ENCODE measurements around the gene SEMA4D.

The SEMA4D gene

GRCh38 chr9:89512382-89512781, 14.5 kb upstream of the SEMA4D start:
- TF ChIP-seq, protein P1, sequence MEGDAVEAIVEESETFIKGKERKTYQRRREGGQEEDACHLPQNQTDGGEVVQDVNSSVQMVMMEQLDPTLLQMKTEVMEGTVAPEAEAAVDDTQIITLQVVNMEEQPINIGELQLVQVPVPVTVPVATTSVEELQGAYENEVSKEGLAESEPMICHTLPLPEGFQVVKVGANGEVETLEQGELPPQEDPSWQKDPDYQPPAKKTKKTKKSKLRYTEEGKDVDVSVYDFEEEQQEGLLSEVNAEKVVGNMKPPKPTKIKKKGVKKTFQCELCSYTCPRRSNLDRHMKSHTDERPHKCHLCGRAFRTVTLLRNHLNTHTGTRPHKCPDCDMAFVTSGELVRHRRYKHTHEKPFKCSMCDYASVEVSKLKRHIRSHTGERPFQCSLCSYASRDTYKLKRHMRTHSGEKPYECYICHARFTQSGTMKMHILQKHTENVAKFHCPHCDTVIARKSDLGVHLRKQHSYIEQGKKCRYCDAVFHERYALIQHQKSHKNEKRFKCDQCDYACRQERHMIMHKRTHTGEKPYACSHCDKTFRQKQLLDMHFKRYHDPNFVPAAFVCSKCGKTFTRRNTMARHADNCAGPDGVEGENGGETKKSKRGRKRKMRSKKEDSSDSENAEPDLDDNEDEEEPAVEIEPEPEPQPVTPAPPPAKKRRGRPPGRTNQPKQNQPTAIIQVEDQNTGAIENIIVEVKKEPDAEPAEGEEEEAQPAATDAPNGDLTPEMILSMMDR (IDR thresholded peaks at IDR 0.05; ENCODE audit: borderline replicate concordance, control extremely low read depth, extremely low read depth, insufficient read depth, missing control alignments) = no peak
- DNase-seq (ENCODE audit: low spot score) = no peak
- in situ Hi-C loops (cut with MboI; ENCODE audit: low sequenced_read_pairs, unreplicated experiment) = no loop called here

- in situ Hi-C loops (cut with MboI; ENCODE audit: low sequenced_read_pairs, unreplicated experiment) = no loop called here
- TF ChIP-seq, protein P1 (IDR thresholded peaks at IDR 0.05; ENCODE audit: borderline replicate concordance, control extremely low read depth, extremely low read depth, insufficient read depth, missing control alignments) = no peak
- DNase-seq (ENCODE audit: low spot score) = no peak
These were observed 11.2 kb upstream of the SEMA4D start for GRCh38 chr9:89508951-89509615.

DNA sequence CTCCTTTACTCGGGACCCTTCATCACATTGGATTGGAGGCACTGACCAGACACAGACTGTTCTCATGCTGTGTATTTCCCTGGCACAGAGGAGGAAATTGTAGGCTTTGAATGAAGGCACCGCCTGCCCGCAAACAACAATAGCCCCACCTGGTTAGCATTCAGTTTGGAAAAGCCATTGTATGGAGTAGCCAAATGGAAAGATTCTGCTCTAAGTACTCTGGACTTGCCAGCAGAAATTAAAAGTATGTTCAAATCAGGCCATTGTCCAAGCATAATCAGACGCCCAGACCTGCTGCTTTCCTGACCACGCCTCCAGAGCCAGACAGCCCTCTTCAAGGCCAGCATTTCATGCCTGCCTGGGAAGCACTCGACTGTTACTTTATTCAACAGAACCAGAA, 8.0 kb upstream of the SEMA4D start:
- DNase-seq (ENCODE audit: low spot score) = no peak
- TF ChIP-seq, protein P1 (IDR thresholded peaks at IDR 0.05; ENCODE audit: borderline replicate concordance, control extremely low read depth, extremely low read depth, insufficient read depth, missing control alignments) = no peak
- in situ Hi-C loops (cut with MboI; ENCODE audit: low sequenced_read_pairs, unreplicated experiment) = no loop called here

DNA sequence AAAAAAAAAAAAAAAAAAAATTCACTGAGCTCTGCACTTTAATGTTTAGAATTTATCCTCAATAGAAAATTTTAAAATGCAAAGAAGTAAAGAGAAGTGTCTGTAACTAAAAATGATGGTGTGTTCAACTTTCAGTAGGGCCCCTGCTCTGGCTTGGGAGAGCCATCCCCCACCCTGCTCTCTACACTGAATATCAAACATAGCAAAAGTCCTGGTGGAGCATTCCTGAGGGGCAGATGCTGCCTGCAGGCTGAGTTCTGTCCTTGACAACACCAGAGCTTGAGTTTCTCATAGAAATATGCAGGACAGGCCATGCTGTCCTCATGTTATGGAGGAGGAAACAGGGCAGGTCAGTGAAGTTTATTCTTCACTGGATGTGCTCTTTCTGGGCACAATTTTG, 7.1 kb upstream of the SEMA4D start:
- in situ Hi-C loops (cut with MboI; ENCODE audit: low sequenced_read_pairs, unreplicated experiment) = no loop called here
- TF ChIP-seq, protein P1 (IDR thresholded peaks at IDR 0.05; ENCODE audit: borderline replicate concordance, control extremely low read depth, extremely low read depth, insufficient read depth, missing control alignments) = no peak
- DNase-seq (ENCODE audit: low spot score) = no peak

DNA sequence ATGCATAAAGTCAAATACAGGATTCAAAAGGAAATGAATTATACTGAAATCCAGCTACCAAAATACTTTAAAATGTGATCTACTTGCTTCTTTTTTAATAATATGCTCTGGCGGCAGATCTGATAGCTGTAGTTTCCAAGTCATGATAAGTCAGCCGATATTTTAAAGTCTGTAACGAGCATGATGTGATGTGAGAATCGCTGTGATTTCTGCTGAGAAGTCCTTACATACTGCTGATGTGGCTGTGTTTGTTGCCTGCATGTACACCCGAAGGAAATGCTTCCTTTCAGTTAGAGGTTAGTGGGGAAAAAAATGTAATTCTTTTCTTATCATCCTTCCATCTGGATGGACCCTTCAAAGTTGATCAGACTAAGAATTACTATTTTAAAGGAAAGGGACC, 4.8 kb upstream of the SEMA4D start:
- DNase-seq (ENCODE audit: low spot score) = no peak
- in situ Hi-C loops (cut with MboI; ENCODE audit: low sequenced_read_pairs, unreplicated experiment) = no loop called here
- TF ChIP-seq, protein P1 (IDR thresholded peaks at IDR 0.05; ENCODE audit: borderline replicate concordance, control extremely low read depth, extremely low read depth, insufficient read depth, missing control alignments) = no peak

GRCh38 chr9:89502038-89502601, 4.2 kb upstream of the SEMA4D start:
- in situ Hi-C loops (cut with MboI; ENCODE audit: low sequenced_read_pairs, unreplicated experiment) = no loop called here
- TF ChIP-seq, protein P1 (IDR thresholded peaks at IDR 0.05; ENCODE audit: borderline replicate concordance, control extremely low read depth, extremely low read depth, insufficient read depth, missing control alignments) = no peak
- DNase-seq (ENCODE audit: low spot score) = no peak
